Measurements from ENCODE around the gene YIF1A. TPM values are rescaled to one million over a fixed set of nuclear protein-coding genes. Genes with fewer than 3 reads are reported as not detected.
A peak's percentile ranks its signal among the peaks of the same experiment; 100 is the strongest.
"Not testable (repeated sequence)": the region's sequence is repeated elsewhere in the genome, so short reads cannot be mapped to it uniquely, and the experiment has no call there.

Gene YIF1A
- total RNA-seq, 2 donors from 2014 or later, result 41.2 to 68.3 TPM

GRCh38 chr11:66329165-66329673, 40.3 kb upstream of the YIF1A start:
- no peaks in the 10 kb centered on the region for H3K27me3 Mint-ChIP-seq
- H3K4me1 Mint-ChIP-seq, result peaks cover 7% of the 10 kb centered on the region
- no peaks in the 10 kb centered on the region for H3K9me3 Mint-ChIP-seq
- ATAC-seq (replicated peaks), result no peak
- H3K27ac Mint-ChIP-seq, result no peak overlapping the region
- H3K4me3 Mint-ChIP-seq, result no peak overlapping the region
- H3K36me3 Mint-ChIP-seq (ENCODE audit: low read depth), result no peaks in the 10 kb centered on the region

- Mint-ChIP-seq H3K9me3 (no peaks in the 10 kb centered on the region), H3K4me1 (peaks cover 10% of the 10 kb centered on the region), H3K4me3 (peak overlapping the region; percentile 5), H3K27me3 (no peaks in the 10 kb centered on the region), H3K27ac (peak overlapping the region; percentile 79), H3K36me3 (ENCODE audit: low read depth) (no peaks in the 10 kb centered on the region)
- peak; percentile 92 for ATAC-seq (replicated peaks)
These were observed 39.6 kb upstream of the YIF1A start for GRCh38 chr11:66328302-66329144.

GRCh38 chr11:66328031-66328301, 39.0 kb upstream of the YIF1A start:
- ATAC-seq (replicated peaks), result peak; percentile 34
- Mint-ChIP-seq H3K27ac (no peak overlapping the region), H3K4me3 (peak overlapping the region; percentile 5), H3K9me3 (no peaks in the 10 kb centered on the region), H3K4me1 (peaks cover 13% of the 10 kb centered on the region), H3K27me3 (no peaks in the 10 kb centered on the region), H3K36me3 (ENCODE audit: low read depth) (no peaks in the 10 kb centered on the region)

GRCh38 chr11:66327171-66328030, 38.5 kb upstream of the YIF1A start:
- ATAC-seq (replicated peaks), result no peak
- H3K27ac Mint-ChIP-seq, result peak overlapping the region; percentile 3
- peaks cover 13% of the 10 kb centered on the region for H3K4me1 Mint-ChIP-seq
- H3K4me3 Mint-ChIP-seq, result peak overlapping the region; percentile 5
- no peaks in the 10 kb centered on the region for H3K9me3 Mint-ChIP-seq
- H3K27me3 Mint-ChIP-seq, result no peaks in the 10 kb centered on the region
- H3K36me3 Mint-ChIP-seq (ENCODE audit: low read depth), result no peaks in the 10 kb centered on the region

- H3K27ac Mint-ChIP-seq, result no peak overlapping the region
- H3K4me1 Mint-ChIP-seq, result peaks cover 13% of the 10 kb centered on the region
- H3K36me3 Mint-ChIP-seq (ENCODE audit: low read depth), result no peaks in the 10 kb centered on the region
These were observed 37.5 kb upstream of the YIF1A start for GRCh38 chr11:66326261-66327111.

GRCh38 chr11:66325263-66325671, 36.3 kb upstream of the YIF1A start:
- Mint-ChIP-seq H3K27me3 (no peaks in the 10 kb centered on the region), H3K9me3 (no peaks in the 10 kb centered on the region), H3K4me1 (peaks cover 13% of the 10 kb centered on the region), H3K36me3 (ENCODE audit: low read depth) (no peaks in the 10 kb centered on the region), H3K4me3 (no peak overlapping the region), H3K27ac (no peak overlapping the region)
- ATAC-seq (replicated peaks), result no peak

More at GRCh38 chr11:66326261-66327111, 37.5 kb upstream of the YIF1A start:
- no peaks in the 10 kb centered on the region for H3K9me3 Mint-ChIP-seq
- ATAC-seq (replicated peaks), result no peak
- H3K4me3 Mint-ChIP-seq, result no peak overlapping the region
- H3K27me3 Mint-ChIP-seq, result no peaks in the 10 kb centered on the region

- H3K27me3 Mint-ChIP-seq, result no peaks in the 10 kb centered on the region
- H3K4me1 Mint-ChIP-seq, result peaks cover 13% of the 10 kb centered on the region
- H3K9me3 Mint-ChIP-seq, result no peaks in the 10 kb centered on the region
- no peak for ATAC-seq (replicated peaks)
- H3K4me3 Mint-ChIP-seq, result no peak overlapping the region
- H3K36me3 Mint-ChIP-seq (ENCODE audit: low read depth), result no peaks in the 10 kb centered on the region
- no peak overlapping the region for H3K27ac Mint-ChIP-seq
These were observed 35.7 kb upstream of the YIF1A start for GRCh38 chr11:66324664-66325063.

GRCh38 chr11:66323684-66324083, 34.7 kb upstream of the YIF1A start:
- Mint-ChIP-seq H3K4me1 (peaks cover 13% of the 10 kb centered on the region), H3K9me3 (no peaks in the 10 kb centered on the region), H3K27me3 (no peaks in the 10 kb centered on the region), H3K27ac (no peak overlapping the region), H3K36me3 (ENCODE audit: low read depth) (no peaks in the 10 kb centered on the region), H3K4me3 (no peak overlapping the region)
- no peak for ATAC-seq (replicated peaks)

- H3K27ac Mint-ChIP-seq, result no peak overlapping the region
- no peaks in the 10 kb centered on the region for H3K27me3 Mint-ChIP-seq
- no peak overlapping the region for H3K4me3 Mint-ChIP-seq
- peaks cover 13% of the 10 kb centered on the region for H3K4me1 Mint-ChIP-seq
- no peaks in the 10 kb centered on the region for H3K9me3 Mint-ChIP-seq
- no peak for ATAC-seq (replicated peaks)
- no peaks in the 10 kb centered on the region for H3K36me3 Mint-ChIP-seq (ENCODE audit: low read depth)
These were observed 33.9 kb upstream of the YIF1A start for GRCh38 chr11:66322732-66323427.

- no peak for ATAC-seq (replicated peaks)
- H3K9me3 Mint-ChIP-seq, result no peaks in the 10 kb centered on the region
- peaks cover 6% of the 10 kb centered on the region for H3K4me1 Mint-ChIP-seq
- H3K27me3 Mint-ChIP-seq, result no peaks in the 10 kb centered on the region
- no peaks in the 10 kb centered on the region for H3K36me3 Mint-ChIP-seq (ENCODE audit: low read depth)
- no peak overlapping the region for H3K27ac Mint-ChIP-seq
- H3K4me3 Mint-ChIP-seq, result no peak overlapping the region
These were observed 32.7 kb upstream of the YIF1A start for GRCh38 chr11:66321606-66322005.

- not testable (repeated sequence) for H3K9me3 Mint-ChIP-seq; H3K27me3 Mint-ChIP-seq; ATAC-seq (replicated peaks); H3K4me3 Mint-ChIP-seq; H3K36me3 Mint-ChIP-seq (ENCODE audit: low read depth); H3K27ac Mint-ChIP-seq; H3K4me1 Mint-ChIP-seq
These were observed 31.8 kb upstream of the YIF1A start for GRCh38 chr11:66320748-66321147.

- H3K36me3 Mint-ChIP-seq (ENCODE audit: low read depth); H3K27ac Mint-ChIP-seq; ATAC-seq (replicated peaks); H3K4me1 Mint-ChIP-seq; H3K4me3 Mint-ChIP-seq; H3K9me3 Mint-ChIP-seq; H3K27me3 Mint-ChIP-seq: not testable (repeated sequence)
These were observed 31.3 kb upstream of the YIF1A start for GRCh38 chr11:66320289-66320688.

- Mint-ChIP-seq H3K27ac (no peak overlapping the region), H3K9me3 (no peaks in the 10 kb centered on the region), H3K27me3 (no peaks in the 10 kb centered on the region), H3K36me3 (ENCODE audit: low read depth) (no peaks in the 10 kb centered on the region), H3K4me1 (peaks cover 6% of the 10 kb centered on the region), H3K4me3 (no peak overlapping the region)
- no peak for ATAC-seq (replicated peaks)
These were observed 29.6 kb upstream of the YIF1A start for GRCh38 chr11:66318600-66318970.

All from activated T-helper 17 cell treated with anti-CD3 and anti-CD28 coated beads, Interleukin-2, amount 50 U/mL, for 72 hours (primary cell).